Measurements from ENCODE around the gene TAF9.
"Not testable (repeated sequence)": the region's sequence is repeated elsewhere in the genome, so short reads cannot be mapped to it uniquely, and the experiment has no call there.

Gene TAF9

GRCh38 chr5:69335341-69335935 is 33.9 kb downstream of the TAF9 start:
- DNase-seq (ENCODE audit: low spot score) = no peak

- DNase-seq (ENCODE audit: low spot score) = peak; percentile 80
Observed at GRCh38 chr5:69334793-69335268, 34.5 kb downstream of the TAF9 start.

DNA sequence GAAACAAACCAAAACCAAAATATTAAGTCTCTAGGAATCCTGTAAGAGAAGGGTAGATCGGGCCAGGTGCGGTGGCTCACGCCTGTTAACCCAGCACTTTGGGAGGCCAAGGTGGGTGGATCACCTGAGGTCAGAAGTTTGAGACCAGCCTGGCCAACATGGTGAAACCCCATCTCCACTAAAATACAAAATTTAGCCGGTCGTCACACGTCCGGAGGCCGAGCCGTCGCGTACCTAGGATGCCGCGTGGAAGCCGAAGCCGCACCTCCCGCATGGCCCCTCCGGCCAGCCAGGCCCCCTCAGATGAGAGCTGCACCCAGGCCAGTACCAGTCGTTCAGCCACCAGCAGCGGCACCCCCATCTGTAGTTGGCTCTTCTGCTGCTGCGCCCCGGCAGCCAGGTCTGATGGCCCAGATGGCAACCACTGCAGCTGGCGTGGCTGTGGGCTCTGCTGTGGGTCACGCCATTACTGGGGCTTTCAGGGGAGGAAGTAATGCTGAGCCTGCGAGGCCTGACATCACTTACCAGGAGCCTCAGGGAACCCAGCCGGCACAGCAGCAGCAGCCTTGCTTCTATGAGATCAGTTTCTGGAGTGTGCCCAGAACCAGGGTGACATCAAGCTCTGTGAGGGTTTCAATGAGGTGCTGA is 35.5 kb downstream of the TAF9 start:
- DNase-seq (ENCODE audit: low spot score) = not testable (repeated sequence)

DNA sequence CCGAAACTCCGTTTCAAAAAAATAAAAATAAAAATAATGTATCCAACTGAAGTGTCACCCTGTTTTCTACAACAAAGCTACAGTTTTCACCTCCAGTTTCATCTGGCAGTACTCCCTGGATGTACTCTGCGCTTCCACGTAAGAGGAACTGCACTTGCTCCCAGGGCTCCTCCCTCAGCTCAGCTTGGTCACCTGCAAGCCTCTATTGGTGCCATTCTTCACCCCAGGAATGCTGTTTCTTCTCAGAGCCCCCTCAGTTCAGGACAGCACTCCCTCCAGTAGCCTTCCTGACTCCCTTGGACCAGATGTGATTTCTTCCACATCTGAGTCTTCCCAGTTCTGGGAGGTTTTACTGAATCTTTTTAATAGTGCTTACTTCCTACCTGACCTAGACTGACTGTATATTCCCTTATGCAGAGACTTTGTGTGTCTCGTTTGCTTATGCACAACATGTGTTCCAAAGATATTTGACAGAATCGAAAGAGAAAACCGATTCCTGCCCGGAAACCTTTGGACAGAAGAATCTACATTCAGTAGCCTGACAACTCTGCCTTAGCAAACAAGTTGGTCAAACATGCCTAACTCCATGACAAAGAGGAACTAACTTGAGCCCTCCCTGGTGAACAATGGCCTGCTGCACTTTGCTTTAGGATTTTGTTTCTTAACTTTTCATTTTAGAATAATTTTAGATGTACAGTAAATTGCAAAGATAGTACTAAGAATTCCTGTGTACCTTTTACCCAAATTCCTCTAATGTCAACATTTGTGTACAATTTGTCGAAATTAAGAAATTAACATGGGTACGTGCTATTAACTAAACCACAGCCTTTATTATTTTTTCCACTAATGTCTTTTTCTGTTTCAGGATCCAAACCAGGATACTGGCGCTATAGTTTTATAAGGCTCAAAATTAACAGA is 37.5 kb downstream of the TAF9 start:
- no peak for DNase-seq (ENCODE audit: low spot score)

- DNase-seq (ENCODE audit: low spot score) = no peak
Observed at GRCh38 chr5:69329905-69330489, 39.3 kb downstream of the TAF9 start.

DNA sequence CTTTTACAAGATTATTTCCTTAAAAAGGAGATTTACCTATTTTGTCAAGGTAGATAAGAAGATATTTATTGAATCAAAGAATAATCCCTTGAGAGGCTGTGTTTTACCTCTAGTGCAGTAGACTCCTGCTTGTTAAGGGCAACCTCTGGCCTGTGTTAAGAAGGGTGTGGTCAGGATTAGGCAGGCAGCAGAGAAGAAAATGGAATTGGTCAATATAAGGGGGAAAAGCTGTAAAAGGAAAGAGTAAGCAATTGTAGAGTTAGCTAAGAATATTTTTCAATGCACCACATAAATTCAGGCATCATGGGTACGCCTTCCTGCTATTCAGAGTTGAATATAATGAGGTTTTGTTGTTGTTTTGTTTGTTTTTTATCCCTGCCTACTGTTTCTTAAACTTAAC is 43.0 kb downstream of the TAF9 start:
- no peak for DNase-seq (ENCODE audit: low spot score)

GRCh38 chr5:69317391-69317790 is 51.9 kb downstream of the TAF9 start:
- DNase-seq (ENCODE audit: low spot score) = no peak

DNA sequence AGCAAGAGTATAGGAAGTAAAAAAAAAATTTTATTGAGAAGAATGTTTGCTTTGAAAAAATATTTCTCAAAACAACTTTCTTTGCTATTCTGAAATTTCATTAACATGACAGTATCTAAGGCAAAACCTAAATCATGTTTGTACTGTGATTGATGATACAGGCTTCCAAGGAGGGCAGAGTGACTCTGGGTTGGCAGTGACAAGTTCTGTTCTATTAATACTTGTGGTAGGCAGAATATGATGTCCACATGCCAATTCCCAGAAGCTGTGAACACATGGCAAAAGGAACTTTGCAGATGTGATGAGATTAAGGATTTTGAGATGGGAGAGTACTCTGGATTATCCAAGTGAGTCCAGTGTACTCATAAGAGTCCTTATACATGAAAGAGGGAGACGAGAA is 53.3 kb downstream of the TAF9 start:
- no peak for DNase-seq (ENCODE audit: low spot score)
